HepG2 (cell line): ENCODE results near the gene CHSY3. TPM values are rescaled to one million over a fixed set of nuclear protein-coding genes. Genes with fewer than 3 reads are reported as not detected.

Experiments used
- ATAC-seq: fragments of 200-7000 bp; cut with Tn5 transposase; 3 replicates; pipeline ENCODE4 v1.9.1; 2020; ENCODE audit warnings: mild to moderate bottlenecking, moderate library complexity
- BruUV-seq: library from RNA; stranded (reverse); fragments of 400-500 nt; replicated peaks from 2 replicates; lab custom pipeline; 2021; lab: Mats Ljungman, UMichigan
- CTCF ChIA-PET: fragments of 300-600 bp; formaldehyde crosslinking; extraction: SDS; loops from one replicate; lab custom pipeline; 2021; ENCODE audit warnings: low total read pairs, inconsistent platforms, low intra/inter-chr PET ratio; lab: Yijun Ruan, JAX
- POLR2A ChIA-PET: fragments of 350-600 bp; sonication (Branson Sonifier 250); formaldehyde crosslinking; loops from one replicate; lab custom pipeline; 2020; ENCODE audit warnings: antibody characterized with exemption, inconsistent platforms; lab: Yijun Ruan, JAX
- DNase-seq: peaks from one replicate; pipeline ENCODE4 v3.0.0-alpha.2; 2015; ENCODE audit warnings: low spot score
- FAIRE-seq: peaks from 3 replicates; lab custom pipeline; 2011; peaks lifted over from hg19 to GRCh38; lab: Jason Lieb, UNC
- H2AFZ ChIP-seq: one replicate; pipeline ENCODE4 v1.6.1; 2011; ENCODE audit warnings: low read length, inconsistent platforms
- H3K27ac ChIP-seq: fragments of 300-600 bp; 3 replicates; pipeline ENCODE4 v1.8.0; 2011; ENCODE audit warnings: mixed run types, mild to moderate bottlenecking, mixed read lengths, low read length, inconsistent platforms; ENCODE audit not compliant: insufficient read depth; ENCODE audit errors: extremely low read length
- H3K27me3 ChIP-seq, 2 experiments: fragments of 200-600 bp in 1 of 2; 2 replicates in 1 of 2; 3 replicates in 1 of 2; pipeline versions ENCODE4 v1.6.0 to v1.8.0; 2011; ENCODE audit warnings: low read length in 2 of 2, mild to moderate bottlenecking in 2 of 2, moderate library complexity in 2 of 2, inconsistent platforms in 1 of 2; ENCODE audit not compliant: insufficient read depth in 2 of 2, control insufficient read depth in 1 of 2
- H3K36me3 ChIP-seq, 2 experiments: fragments of 200-600 bp in 1 of 2; replicated peaks in 1 of 2; 2 replicates in 1 of 2; 3 replicates in 1 of 2; pipeline versions ENCODE4 v1.5.1 to v1.8.0; 2011; ENCODE audit warnings: low read length in 2 of 2, inconsistent platforms in 1 of 2; ENCODE audit not compliant: insufficient read depth in 2 of 2, control insufficient read depth in 1 of 2
- H3K4me1 ChIP-seq: 2 replicates; pipeline ENCODE4 v1.5.1; 2012; ENCODE audit warnings: low read length, inconsistent platforms; ENCODE audit not compliant: insufficient read depth
- H3K4me2 ChIP-seq: 2 replicates; pipeline ENCODE4 v1.6.0; 2011; ENCODE audit warnings: low read depth, low read length, inconsistent platforms
- H3K4me3 ChIP-seq, 3 experiments: fragments of 200-600 bp in 1 of 3; sonication (generic), shearing (Covaris generic) in 1 of 3; replicated peaks in 1 of 3; 2 replicates each; pipeline ENCODE4 v1.5.1; 2011 to 2016; ENCODE audit warnings: low read length in 3 of 3, inconsistent platforms in 2 of 3, low read depth in 2 of 3, mild to moderate bottlenecking in 2 of 3, control low read depth in 1 of 3, mixed read lengths in 1 of 3; ENCODE audit not compliant: insufficient read depth in 1 of 3
- H3K79me2 ChIP-seq: one replicate; pipeline ENCODE4 v1.6.1; 2011; ENCODE audit warnings: low read length, inconsistent platforms; ENCODE audit not compliant: insufficient read depth
- H3K9ac ChIP-seq: 2 replicates; pipeline ENCODE4 v1.6.0; 2011; ENCODE audit warnings: mild to moderate bottlenecking, low read depth, low read length, inconsistent platforms; ENCODE audit not compliant: insufficient read depth
- H3K9me3 ChIP-seq: 2 replicates; pipeline ENCODE4 v1.5.1; 2012; ENCODE audit warnings: mild to moderate bottlenecking, low read length
- H4K20me1 ChIP-seq: 2 replicates; pipeline ENCODE4 v1.6.0; 2011; ENCODE audit warnings: inconsistent platforms, mild to moderate bottlenecking, low read length, moderate library complexity; ENCODE audit not compliant: insufficient read depth
- FOSL1 ChIP-seq: sonication (generic); formaldehyde crosslinking; IDR thresholded peaks from 2 replicates; pipeline ENCODE4 v1.9.0; 2021; ENCODE audit warnings: missing genetic modification reagents, borderline replicate concordance
- FOXA1 ChIP-seq, 2 experiments: fragments of 450-650 bp in 1 of 2; sonication (generic) in 1 of 2; formaldehyde crosslinking in 1 of 2; IDR thresholded peaks; 2 replicates each; pipeline versions ENCODE4 v1.4.0 to v1.6.1; 2016 to 2020; ENCODE audit warnings: missing genetic modification reagents in 1 of 2
- FOXA3 ChIP-seq: IDR thresholded peaks from 2 replicates; pipeline ENCODE4 v1.6.1; 2016; ENCODE audit warnings: missing genetic modification reagents, missing compliant biosample characterization
- FOXM1 ChIP-seq: sonication (generic); formaldehyde crosslinking; IDR thresholded peaks from 2 replicates; pipeline ENCODE4 v1.5.0; 2020; ENCODE audit warnings: missing genetic modification reagents
- GABPB1 ChIP-seq: IDR thresholded peaks from 2 replicates; pipeline ENCODE4 v1.6.1; 2016; ENCODE audit warnings: mild to moderate bottlenecking, missing genetic modification reagents, moderate library complexity, missing compliant biosample characterization
- MIER2 ChIP-seq: IDR thresholded peaks from 2 replicates; pipeline ENCODE4 v1.6.1; 2016; ENCODE audit warnings: missing biosample characterization, missing genetic modification reagents
- SYNCRIP ChIP-seq: fragments of 200-400 bp; formaldehyde crosslinking; IDR thresholded peaks from 2 replicates; pipeline ENCODE4 v1.6.1; 2018; ENCODE audit warnings: mild to moderate bottlenecking, low read depth, low read length; ENCODE audit not compliant: insufficient read depth
- TAF1 ChIP-seq: sonication (generic); formaldehyde crosslinking; IDR thresholded peaks from 2 replicates; pipeline ENCODE4 v1.4.0; 2020; ENCODE audit warnings: missing genetic modification reagents
- ZNF350 ChIP-seq: sonication (generic); formaldehyde crosslinking; IDR thresholded peaks from 2 replicates; pipeline ENCODE4 v1.4.0; 2020; ENCODE audit warnings: mild to moderate bottlenecking, low read depth, missing genetic modification reagents, borderline replicate concordance
- WGBS: methylation state at CpG from one replicate; pipeline ENCODE4 v1.1.6; 2017; ENCODE audit warnings: low lambda C conversion rate; 5-methylcytosine and 5-hydroxymethylcytosine counted together
- in situ Hi-C: cut with HindIII; loops from 2 replicates; pipeline ENCODE4 v1.10.0; 2017; ENCODE audit warnings: low pct_unique_long_range_greater_than_20kb; ENCODE audit not compliant: extremely low pct_ligation_motif_present
- intact Hi-C: fragments of 100-400 bp; cut with micrococcal nuclease; formaldehyde crosslinking; loops from one replicate; pipeline ENCODE4 v1.10.0; 2022; ENCODE audit not compliant: unreplicated experiment
- polyA plus RNA-seq, 8 experiments: library from polyadenylated mRNA; depleted of rRNA in 3 of 8; stranded (reverse) in 7 of 8; unstranded in 1 of 8; fragments of >200 nt; fragmentation: Illumina TruSeq in 4 of 8; extraction: Trizol in 4 of 8; gene quantifications; 2 replicates each; pipeline versions ENCODE4 v1.2.1 to v1.2.3, GENCODE V29; 2011 to 2016; ENCODE audit warnings: low read depth in 4 of 8, missing spikeins in 1 of 8, mixed read lengths in 1 of 8; ENCODE audit not compliant: insufficient read depth in 1 of 8
- total RNA-seq, 5 experiments: library from RNA; depleted of rRNA; stranded (reverse); fragments of >200 nt; fragmentation: Illumina TruSeq; extraction: Trizol; gene quantifications; 2 replicates each; pipeline ENCODE4 v1.2.3, GENCODE V29; 2016; ENCODE audit warnings: low read depth in 1 of 5
- TF ChIP-seq, protein P1 (sequence below): IDR thresholded peaks from 2 replicates; pipeline ENCODE4 v1.6.1; 2018; ENCODE audit warnings: missing genetic modification reagents
- TF ChIP-seq, protein P2 (sequence below): sonication (generic); formaldehyde crosslinking; IDR thresholded peaks from 2 replicates; pipeline ENCODE4 v1.4.0; 2020; ENCODE audit warnings: missing genetic modification reagents
- TF ChIP-seq, protein P3 (sequence below): sonication (generic); formaldehyde crosslinking; IDR thresholded peaks from 2 replicates; pipeline ENCODE4 v1.9.0; 2022; ENCODE audit warnings: missing genetic modification reagents, mild to moderate bottlenecking, borderline replicate concordance
- TF ChIP-seq, protein P4 (sequence below): fragments of 450-650 bp; IDR thresholded peaks from 2 replicates; pipeline ENCODE4 v1.6.1; 2017; ENCODE audit warnings: mild to moderate bottlenecking
- TF ChIP-seq, protein P5 (sequence below): sonication (generic); formaldehyde crosslinking; IDR thresholded peaks from 2 replicates; pipeline ENCODE4 v1.8.0; 2022; ENCODE audit warnings: low read depth, missing genetic modification reagents

The CHSY3 gene
- total and polyA plus RNA-seq, 2 of the 13 experiments (the other 11 are each of a cell fraction or from before 2014, with no cell fraction given) = 0.26 to 4.1 TPM

DNA sequence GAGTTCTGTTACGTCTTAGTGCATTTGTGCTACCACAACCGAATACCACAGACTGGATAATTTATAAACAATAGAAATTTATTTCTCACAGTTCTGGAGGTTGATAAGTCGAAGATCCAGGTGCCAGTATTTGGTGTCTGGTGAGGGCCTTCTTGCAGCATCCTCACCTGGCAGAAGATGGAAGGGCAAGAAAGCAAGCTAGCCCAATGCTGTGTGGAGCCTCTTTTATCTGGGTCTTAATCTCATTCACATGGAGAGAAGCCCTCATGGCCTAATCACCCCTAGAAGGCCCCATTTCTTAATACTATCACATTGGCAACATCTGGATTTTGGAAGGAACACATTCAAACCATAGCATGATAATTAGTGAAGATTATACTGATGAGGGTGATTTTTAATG, 159.3 kb downstream of the CHSY3 start:
- in situ Hi-C loops (no loop called here), intact Hi-C loops (no loop called here)
- no peak for DNase-seq
- no peak overlapping the region for H3K4me3 ChIP-seq
- H3K36me3 ChIP-seq = no peaks in the 10 kb centered on the region
- CTCF ChIA-PET = no interaction called here
- no peak overlapping the region for H3K4me2 ChIP-seq
- H3K9me3 ChIP-seq = 0 out of 2 replicates have a peak, but pooled peaks cover 5% of the 10 kb centered on the region
- H2AFZ ChIP-seq = no peak overlapping the region
- WGBS = 33% methylated on average over 3 of the region's 3 CpGs
- no peaks in the 10 kb centered on the region for H3K4me1 ChIP-seq
- POLR2A ChIA-PET = no interaction called here
- no peaks in the 10 kb centered on the region for H4K20me1 ChIP-seq
- no peak for ATAC-seq
- no TSS peak for BruUV-seq
- H3K9ac ChIP-seq = no peak overlapping the region
- no peaks in the 10 kb centered on the region for H3K79me2 ChIP-seq
- H3K27ac ChIP-seq = no peak overlapping the region
- FAIRE-seq = no peak
- H3K27me3 ChIP-seq = no peaks in the 10 kb centered on the region
- TF ChIP-seq FOXA1 (IDR thresholded peaks at IDR 0.05) (no peak), FOXA1 (CRISPR knock-in tag; IDR thresholded peaks at IDR 0.05) (no peak), FOXM1 (no peak), FOXA3 (CRISPR knock-in tag) (no peak), GABPB1 (CRISPR knock-in tag) (no peak), ZNF350 (CRISPR knock-in tag) (no peak), MIER2 (CRISPR knock-in tag) (no peak), TAF1 (CRISPR knock-in tag) (no peak), FOSL1 (CRISPR knock-in tag) (no peak), SYNCRIP (no peak)
- TF ChIP-seq, protein P1, sequence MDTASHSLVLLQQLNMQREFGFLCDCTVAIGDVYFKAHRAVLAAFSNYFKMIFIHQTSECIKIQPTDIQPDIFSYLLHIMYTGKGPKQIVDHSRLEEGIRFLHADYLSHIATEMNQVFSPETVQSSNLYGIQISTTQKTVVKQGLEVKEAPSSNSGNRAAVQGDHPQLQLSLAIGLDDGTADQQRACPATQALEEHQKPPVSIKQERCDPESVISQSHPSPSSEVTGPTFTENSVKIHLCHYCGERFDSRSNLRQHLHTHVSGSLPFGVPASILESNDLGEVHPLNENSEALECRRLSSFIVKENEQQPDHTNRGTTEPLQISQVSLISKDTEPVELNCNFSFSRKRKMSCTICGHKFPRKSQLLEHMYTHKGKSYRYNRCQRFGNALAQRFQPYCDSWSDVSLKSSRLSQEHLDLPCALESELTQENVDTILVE (CRISPR knock-in tag) = no peak
- TF ChIP-seq, protein P2, sequence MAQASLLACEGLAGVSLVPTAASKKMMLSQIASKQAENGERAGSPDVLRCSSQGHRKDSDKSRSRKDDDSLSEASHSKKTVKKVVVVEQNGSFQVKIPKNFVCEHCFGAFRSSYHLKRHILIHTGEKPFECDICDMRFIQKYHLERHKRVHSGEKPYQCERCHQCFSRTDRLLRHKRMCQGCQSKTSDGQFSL (CRISPR knock-in tag) = no peak
- TF ChIP-seq, protein P3, sequence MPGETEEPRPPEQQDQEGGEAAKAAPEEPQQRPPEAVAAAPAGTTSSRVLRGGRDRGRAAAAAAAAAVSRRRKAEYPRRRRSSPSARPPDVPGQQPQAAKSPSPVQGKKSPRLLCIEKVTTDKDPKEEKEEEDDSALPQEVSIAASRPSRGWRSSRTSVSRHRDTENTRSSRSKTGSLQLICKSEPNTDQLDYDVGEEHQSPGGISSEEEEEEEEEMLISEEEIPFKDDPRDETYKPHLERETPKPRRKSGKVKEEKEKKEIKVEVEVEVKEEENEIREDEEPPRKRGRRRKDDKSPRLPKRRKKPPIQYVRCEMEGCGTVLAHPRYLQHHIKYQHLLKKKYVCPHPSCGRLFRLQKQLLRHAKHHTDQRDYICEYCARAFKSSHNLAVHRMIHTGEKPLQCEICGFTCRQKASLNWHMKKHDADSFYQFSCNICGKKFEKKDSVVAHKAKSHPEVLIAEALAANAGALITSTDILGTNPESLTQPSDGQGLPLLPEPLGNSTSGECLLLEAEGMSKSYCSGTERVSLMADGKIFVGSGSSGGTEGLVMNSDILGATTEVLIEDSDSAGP (CRISPR knock-in tag) = no peak
- TF ChIP-seq, protein P4, sequence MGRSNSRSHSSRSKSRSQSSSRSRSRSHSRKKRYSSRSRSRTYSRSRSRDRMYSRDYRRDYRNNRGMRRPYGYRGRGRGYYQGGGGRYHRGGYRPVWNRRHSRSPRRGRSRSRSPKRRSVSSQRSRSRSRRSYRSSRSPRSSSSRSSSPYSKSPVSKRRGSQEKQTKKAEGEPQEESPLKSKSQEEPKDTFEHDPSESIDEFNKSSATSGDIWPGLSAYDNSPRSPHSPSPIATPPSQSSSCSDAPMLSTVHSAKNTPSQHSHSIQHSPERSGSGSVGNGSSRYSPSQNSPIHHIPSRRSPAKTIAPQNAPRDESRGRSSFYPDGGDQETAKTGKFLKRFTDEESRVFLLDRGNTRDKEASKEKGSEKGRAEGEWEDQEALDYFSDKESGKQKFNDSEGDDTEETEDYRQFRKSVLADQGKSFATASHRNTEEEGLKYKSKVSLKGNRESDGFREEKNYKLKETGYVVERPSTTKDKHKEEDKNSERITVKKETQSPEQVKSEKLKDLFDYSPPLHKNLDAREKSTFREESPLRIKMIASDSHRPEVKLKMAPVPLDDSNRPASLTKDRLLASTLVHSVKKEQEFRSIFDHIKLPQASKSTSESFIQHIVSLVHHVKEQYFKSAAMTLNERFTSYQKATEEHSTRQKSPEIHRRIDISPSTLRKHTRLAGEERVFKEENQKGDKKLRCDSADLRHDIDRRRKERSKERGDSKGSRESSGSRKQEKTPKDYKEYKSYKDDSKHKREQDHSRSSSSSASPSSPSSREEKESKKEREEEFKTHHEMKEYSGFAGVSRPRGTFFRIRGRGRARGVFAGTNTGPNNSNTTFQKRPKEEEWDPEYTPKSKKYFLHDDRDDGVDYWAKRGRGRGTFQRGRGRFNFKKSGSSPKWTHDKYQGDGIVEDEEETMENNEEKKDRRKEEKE = no peak
- TF ChIP-seq, protein P5, sequence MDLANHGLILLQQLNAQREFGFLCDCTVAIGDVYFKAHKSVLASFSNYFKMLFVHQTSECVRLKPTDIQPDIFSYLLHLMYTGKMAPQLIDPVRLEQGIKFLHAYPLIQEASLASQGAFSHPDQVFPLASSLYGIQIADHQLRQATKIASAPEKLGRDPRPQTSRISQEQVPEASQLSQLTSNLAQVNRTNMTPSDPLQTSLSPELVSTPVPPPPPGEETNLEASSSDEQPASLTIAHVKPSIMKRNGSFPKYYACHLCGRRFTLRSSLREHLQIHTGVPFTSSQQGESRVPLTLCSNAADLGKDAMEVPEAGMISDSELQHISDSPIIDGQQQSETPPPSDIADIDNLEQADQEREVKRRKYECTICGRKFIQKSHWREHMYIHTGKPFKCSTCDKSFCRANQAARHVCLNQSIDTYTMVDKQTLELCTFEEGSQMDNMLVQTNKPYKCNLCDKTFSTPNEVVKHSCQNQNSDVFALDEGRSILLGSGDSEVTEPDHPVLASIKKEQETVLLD (CRISPR knock-in tag) = no peak
